ENCODE measurements around the gene RAC3. TPM values are rescaled to one million over a fixed set of nuclear protein-coding genes. Genes with fewer than 3 reads are reported as not detected.
A peak's percentile ranks its signal among the peaks of the same experiment; 100 is the strongest.

The RAC3 gene
- total RNA-seq, 2 donors from 2014 or later, result 0.93 to 2.6 TPM

DNA sequence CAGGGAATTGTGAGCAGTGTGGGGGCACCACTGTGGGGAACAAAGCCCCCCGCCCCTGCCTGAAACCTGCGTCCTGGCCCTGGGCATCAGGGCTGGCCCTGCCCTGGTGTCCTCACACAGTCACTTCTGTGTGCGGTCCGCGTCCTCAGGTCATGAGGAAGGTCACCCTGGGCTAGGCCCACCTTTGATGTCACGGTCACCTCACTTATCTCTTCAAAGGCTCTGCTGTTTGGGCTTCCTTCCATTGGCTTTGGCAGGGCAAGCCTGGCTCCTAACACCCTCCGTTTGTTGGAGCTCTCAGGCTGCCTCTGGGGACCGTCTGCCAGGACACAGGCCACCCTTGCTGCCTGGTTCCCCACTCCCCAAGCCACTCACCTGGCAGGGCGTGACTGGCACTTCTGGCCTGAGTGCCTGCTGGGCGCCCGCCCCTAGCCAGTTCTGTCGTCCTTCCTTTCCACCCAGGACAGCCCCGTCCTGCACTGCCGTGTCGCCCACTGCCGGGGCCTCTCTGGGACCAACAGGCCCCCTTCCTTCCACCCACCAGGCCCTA is 17.6 kb upstream of the RAC3 start:
- no peak overlapping the region for H3K4me3 ChIP-seq
- H3K9me3 ChIP-seq, result no peaks in the 10 kb centered on the region
- DNase-seq (ENCODE audit: low spot score), result no peak
- H3K36me3 ChIP-seq, result peaks cover 8% of the 10 kb centered on the region
- H3K27ac ChIP-seq, result peak overlapping the region; percentile 54 to 75
- H3K4me1 ChIP-seq, result peaks cover 0 to 21% of the 10 kb centered on the region in 2 donors
- no peaks in the 10 kb centered on the region for H3K27me3 ChIP-seq
- TF ChIP-seq, protein P1, sequence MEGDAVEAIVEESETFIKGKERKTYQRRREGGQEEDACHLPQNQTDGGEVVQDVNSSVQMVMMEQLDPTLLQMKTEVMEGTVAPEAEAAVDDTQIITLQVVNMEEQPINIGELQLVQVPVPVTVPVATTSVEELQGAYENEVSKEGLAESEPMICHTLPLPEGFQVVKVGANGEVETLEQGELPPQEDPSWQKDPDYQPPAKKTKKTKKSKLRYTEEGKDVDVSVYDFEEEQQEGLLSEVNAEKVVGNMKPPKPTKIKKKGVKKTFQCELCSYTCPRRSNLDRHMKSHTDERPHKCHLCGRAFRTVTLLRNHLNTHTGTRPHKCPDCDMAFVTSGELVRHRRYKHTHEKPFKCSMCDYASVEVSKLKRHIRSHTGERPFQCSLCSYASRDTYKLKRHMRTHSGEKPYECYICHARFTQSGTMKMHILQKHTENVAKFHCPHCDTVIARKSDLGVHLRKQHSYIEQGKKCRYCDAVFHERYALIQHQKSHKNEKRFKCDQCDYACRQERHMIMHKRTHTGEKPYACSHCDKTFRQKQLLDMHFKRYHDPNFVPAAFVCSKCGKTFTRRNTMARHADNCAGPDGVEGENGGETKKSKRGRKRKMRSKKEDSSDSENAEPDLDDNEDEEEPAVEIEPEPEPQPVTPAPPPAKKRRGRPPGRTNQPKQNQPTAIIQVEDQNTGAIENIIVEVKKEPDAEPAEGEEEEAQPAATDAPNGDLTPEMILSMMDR (IDR thresholded peaks at IDR 0.05), result no peak

DNA sequence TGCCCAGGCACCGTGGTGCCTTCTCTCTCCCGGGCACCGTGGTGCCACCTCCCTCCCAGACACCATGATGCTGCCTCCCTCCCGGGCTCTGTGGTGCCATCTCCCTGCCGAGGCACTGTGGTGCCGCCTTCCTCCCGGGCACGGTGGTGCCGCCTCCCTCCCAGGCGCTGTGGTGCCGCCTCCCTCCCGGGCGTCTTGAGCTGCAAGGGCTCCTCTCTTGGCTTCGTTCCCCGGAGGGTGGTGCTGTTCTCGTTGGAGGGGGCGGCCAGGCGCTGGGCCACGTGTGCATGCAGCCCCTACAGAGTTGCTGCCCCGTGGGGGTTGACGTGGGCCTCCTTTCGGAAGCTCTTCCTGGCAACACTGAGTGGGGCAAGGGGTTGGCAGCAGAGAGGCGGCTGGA is 17.0 kb upstream of the RAC3 start:
- peaks cover 11% of the 10 kb centered on the region for H3K36me3 ChIP-seq

DNA sequence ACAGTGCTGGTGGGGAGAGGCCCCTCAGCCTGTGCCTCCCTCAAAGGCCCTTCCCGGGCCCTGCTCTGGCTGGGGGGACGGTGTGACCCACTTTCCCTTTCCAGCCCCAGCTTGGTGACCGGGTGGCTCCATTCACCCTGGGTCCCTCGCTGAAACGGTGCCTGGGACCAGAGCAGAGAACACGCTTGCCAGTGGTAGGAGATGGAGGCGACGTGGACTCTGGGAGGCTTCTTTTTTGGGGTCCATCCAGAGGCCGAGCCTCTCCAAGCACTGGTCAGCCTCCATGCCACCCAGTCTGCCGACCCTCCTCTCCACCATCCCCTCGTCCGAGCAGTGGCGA is 16.5 kb upstream of the RAC3 start:
- TF ChIP-seq, protein P1 (IDR thresholded peaks at IDR 0.05), result no peak
- H3K9me3 ChIP-seq, result no peaks in the 10 kb centered on the region
- H3K27ac ChIP-seq, result no peak overlapping the region
- H3K27me3 ChIP-seq, result no peaks in the 10 kb centered on the region
- H3K4me3 ChIP-seq, result no peak overlapping the region
- peaks cover 0 to 21% of the 10 kb centered on the region in 2 donors for H3K4me1 ChIP-seq
- peaks cover 11% of the 10 kb centered on the region for H3K36me3 ChIP-seq
- no peak for DNase-seq (ENCODE audit: low spot score)

More for the DNA sequence above, 17.0 kb upstream of the RAC3 start:
- Histone ChIP-seq H3K4me3 (no peak overlapping the region), H3K27ac (peak overlapping the region in 1 of 2 donors; percentile 75), H3K4me1 (peaks cover 0 to 21% of the 10 kb centered on the region in 2 donors), H3K27me3 (no peaks in the 10 kb centered on the region), H3K9me3 (no peaks in the 10 kb centered on the region)
- TF ChIP-seq, protein P1 (IDR thresholded peaks at IDR 0.05), result no peak
- no peak for DNase-seq (ENCODE audit: low spot score)

DNA sequence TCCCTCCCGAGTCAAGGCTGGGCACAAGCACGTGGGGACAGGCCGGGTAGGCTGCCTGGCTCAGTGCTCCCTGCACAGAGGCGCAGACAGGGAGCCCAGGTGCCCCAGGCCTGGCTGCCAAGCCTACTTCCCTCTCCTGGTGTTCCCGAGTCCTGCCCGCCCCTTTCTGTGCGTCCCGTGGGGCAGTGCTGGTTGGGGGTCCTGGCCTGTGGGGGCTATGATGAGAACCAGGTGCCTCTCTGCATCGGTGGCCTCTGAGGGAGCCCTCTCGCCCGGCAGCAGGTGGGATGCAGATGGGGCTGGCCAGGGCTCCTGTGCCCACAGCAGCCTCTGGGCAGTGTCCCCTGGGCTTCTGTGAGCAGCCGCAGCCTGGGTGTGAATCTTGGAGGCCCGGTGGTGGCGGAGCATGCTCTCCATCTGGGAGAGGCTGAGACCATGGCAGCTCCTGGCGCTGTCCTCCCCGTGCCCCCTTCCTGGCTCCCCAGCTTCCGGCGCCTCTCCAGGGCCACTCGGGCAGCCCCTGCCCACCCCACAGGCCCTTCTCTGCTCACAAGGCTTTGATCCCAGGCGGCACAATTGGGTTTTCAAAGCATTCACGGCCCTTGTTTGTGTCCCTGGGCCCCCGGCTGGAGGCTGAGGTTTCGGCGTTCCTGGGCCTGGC is 16.0 kb upstream of the RAC3 start:
- Histone ChIP-seq H3K27ac (no peak overlapping the region), H3K9me3 (no peaks in the 10 kb centered on the region), H3K36me3 (peaks cover 11% of the 10 kb centered on the region), H3K4me1 (peaks cover 0 to 21% of the 10 kb centered on the region in 2 donors), H3K27me3 (no peaks in the 10 kb centered on the region), H3K4me3 (no peak overlapping the region)
- TF ChIP-seq, protein P1 (IDR thresholded peaks at IDR 0.05), result no peak
- no peak for DNase-seq (ENCODE audit: low spot score)

DNA sequence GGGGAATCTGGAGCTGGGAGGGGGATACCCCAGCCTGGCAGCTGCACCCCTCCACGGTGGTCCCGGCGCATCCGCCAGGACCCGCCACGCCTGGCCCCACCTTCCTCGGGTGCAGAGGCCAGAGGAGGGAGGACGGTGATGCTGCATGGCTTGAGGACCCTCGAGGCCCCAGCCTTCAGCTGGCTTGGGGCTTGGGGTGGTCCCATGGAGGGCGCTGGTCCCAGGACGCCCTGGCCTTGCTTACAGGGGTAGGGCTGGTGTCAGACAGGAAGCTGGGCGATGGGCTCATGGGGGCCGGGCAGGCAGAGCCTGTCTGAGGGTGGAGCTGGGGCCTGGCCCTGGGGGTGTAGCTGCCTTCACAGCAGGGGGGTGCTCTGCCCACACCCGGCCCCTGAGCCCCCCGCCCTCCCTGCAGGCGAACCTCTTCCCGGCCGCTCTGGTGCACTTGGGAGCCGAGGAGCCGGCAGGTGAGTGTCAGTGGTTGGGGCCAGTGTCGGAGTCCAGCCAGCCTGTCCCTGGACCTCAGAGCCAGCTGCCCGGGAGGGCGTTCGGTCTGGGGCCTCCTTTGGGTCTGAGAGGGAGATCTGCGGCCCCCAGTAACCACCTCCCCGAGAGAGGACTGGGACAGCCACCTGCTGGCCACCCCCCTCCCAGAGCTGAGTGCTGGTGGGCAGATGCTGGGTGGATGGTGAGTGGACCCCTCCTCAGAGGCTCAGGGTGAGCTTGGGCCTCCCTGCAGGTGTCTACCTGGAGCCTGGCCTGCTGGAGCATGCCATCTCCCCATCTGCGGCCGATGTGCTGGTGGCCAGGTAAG is 15.2 kb upstream of the RAC3 start:
- no peak overlapping the region for H3K4me3 ChIP-seq
- DNase-seq (ENCODE audit: low spot score), result no peak
- peaks cover 0 to 23% of the 10 kb centered on the region in 2 donors for H3K4me1 ChIP-seq
- TF ChIP-seq, protein P1 (IDR thresholded peaks at IDR 0.05), result no peak
- H3K9me3 ChIP-seq, result no peaks in the 10 kb centered on the region
- H3K27ac ChIP-seq, result no peak overlapping the region
- H3K27me3 ChIP-seq, result no peaks in the 10 kb centered on the region
- peaks cover 11% of the 10 kb centered on the region for H3K36me3 ChIP-seq

All from right atrium auricular region (tissue), 2 donors.